SIG-M5 treated with dmso at 0.1 percent for 504 hours (cell line): ENCODE data around the gene THOC1.
"Not testable (repeated sequence)": the region's sequence is repeated elsewhere in the genome, so short reads cannot be mapped to it uniquely, and the experiment has no call there.

ENCODE experiments used
- DNase-seq: peaks from one replicate; lab custom pipeline; 2025; ENCODE audit not compliant: unreplicated experiment; lab: John Stamatoyannopoulos, UW

THOC1 gene

GRCh38 chr18:267688-268552, at the start of gene THOC1:
Gene THOC1, minus strand, starts transcription at chr18:268047. Its CDS starts 28 bp downstream, at chr18:268019.
- peak; percentile 89 for DNase-seq

- DNase-seq: no peak
Measured at GRCh38 chr18:317618-318017, 49.8 kb upstream of the THOC1 start.

- DNase-seq: no peak
Measured at GRCh38 chr18:316393-316792, 48.5 kb upstream of the THOC1 start.

- DNase-seq: no peak
Measured at GRCh38 chr18:313931-314330, 46.1 kb upstream of the THOC1 start.

GRCh38 chr18:312415-312814, 44.6 kb upstream of the THOC1 start:
- DNase-seq: no peak

GRCh38 chr18:310042-310441, 42.2 kb upstream of the THOC1 start:
- no peak for DNase-seq

GRCh38 chr18:308086-308485, 40.2 kb upstream of the THOC1 start:
- not testable (repeated sequence) for DNase-seq

- DNase-seq: no peak
Measured at GRCh38 chr18:306608-307255, 38.9 kb upstream of the THOC1 start.

GRCh38 chr18:305003-305501, 37.2 kb upstream of the THOC1 start:
- DNase-seq: no peak

- no peak for DNase-seq
Measured at GRCh38 chr18:303607-304006, 35.8 kb upstream of the THOC1 start.

GRCh38 chr18:303011-303410, 35.2 kb upstream of the THOC1 start:
- no peak for DNase-seq

- DNase-seq: no peak
Measured at GRCh38 chr18:302097-302496, 34.2 kb upstream of the THOC1 start.

GRCh38 chr18:297936-298335, 30.1 kb upstream of the THOC1 start:
- no peak for DNase-seq

- no peak for DNase-seq
Measured at GRCh38 chr18:295756-296490, 28.1 kb upstream of the THOC1 start.

- no peak for DNase-seq
Measured at GRCh38 chr18:294566-294965, 26.7 kb upstream of the THOC1 start.

GRCh38 chr18:293536-293935, 25.7 kb upstream of the THOC1 start:
- DNase-seq: no peak

GRCh38 chr18:292271-292670, 24.4 kb upstream of the THOC1 start:
- DNase-seq: no peak

GRCh38 chr18:289970-290369, 22.1 kb upstream of the THOC1 start:
- not testable (repeated sequence) for DNase-seq

- no peak for DNase-seq
Measured at GRCh38 chr18:289026-289425, 21.2 kb upstream of the THOC1 start.

- DNase-seq: peak; percentile 15
Measured at GRCh38 chr18:286515-287310, 18.9 kb upstream of the THOC1 start.

- DNase-seq: no peak
Measured at GRCh38 chr18:285817-286216, 18.0 kb upstream of the THOC1 start.
